HEK293 (cell line): ENCODE measurements around the gene SORL1.

Source experiments
- CTCF ChIA-PET: fragments of 350-600 bp; formaldehyde crosslinking; extraction: SDS; loops from one replicate; lab custom pipeline; 2021; ENCODE audit warnings: antibody characterized with exemption; lab: Yijun Ruan, JAX
- POLR2A ChIA-PET: fragments of 300-600 bp; formaldehyde crosslinking; extraction: SDS; loops from one replicate; lab custom pipeline; 2020; ENCODE audit warnings: antibody characterized with exemption, inconsistent platforms; lab: Yijun Ruan, JAX
- H3K27ac ChIP-seq: fragments of 200-500 bp; sonication (Bioruptor generic); 2 replicates; pipeline ENCODE4 v1.5.1; 2014; ENCODE audit warnings: low read depth, low read length, control low read depth, inconsistent platforms; ENCODE audit errors: extremely low read depth
- H3K36me3 ChIP-seq, 2 experiments: fragments of 200-500 bp in 1 of 2; sonication (Bioruptor generic) in 1 of 2; 1 replicate in 1 of 2; 2 replicates in 1 of 2; pipeline ENCODE4 v1.5.1; 2014 to 2017; ENCODE audit warnings: inconsistent platforms in 2 of 2, low read length in 2 of 2; ENCODE audit not compliant: control insufficient read depth in 2 of 2, insufficient read depth in 1 of 2
- H3K4me1 ChIP-seq: fragments of 200-500 bp; sonication (Bioruptor generic); 2 replicates; pipeline ENCODE4 v1.5.1; 2014; ENCODE audit warnings: mild to moderate bottlenecking, low read length, inconsistent platforms; ENCODE audit not compliant: control insufficient read depth, insufficient read depth
- H3K4me3 ChIP-seq: 2 replicates; pipeline ENCODE4 v1.5.1; 2011; ENCODE audit warnings: low read depth, mild to moderate bottlenecking, control low read depth, low read length, moderate library complexity
- H3K9me3 ChIP-seq: fragments of 200-500 bp; sonication (Bioruptor generic); 2 replicates; pipeline ENCODE4 v1.5.1; 2014; ENCODE audit warnings: low read depth, low read length, inconsistent platforms; ENCODE audit not compliant: control insufficient read depth, insufficient read depth
- HOXC10 ChIP-seq: sonication (generic); formaldehyde crosslinking; IDR thresholded peaks from 2 replicates; pipeline ENCODE4 v1.8.1; 2023; ENCODE audit warnings: mild to moderate bottlenecking, missing genetic modification reagents
- HOXD13 ChIP-seq: sonication (generic); formaldehyde crosslinking; IDR thresholded peaks from 2 replicates; pipeline ENCODE4 v1.8.0; 2022; ENCODE audit warnings: missing genetic modification reagents, borderline replicate concordance
- MEIS1 ChIP-seq: sonication (generic); formaldehyde crosslinking; IDR thresholded peaks from 2 replicates; pipeline ENCODE4 v1.8.1; 2022; ENCODE audit warnings: missing genetic modification reagents, mild to moderate bottlenecking, borderline replicate concordance
- OSR2 ChIP-seq: fragments of 450-650 bp; formaldehyde crosslinking; IDR thresholded peaks from 2 replicates; pipeline ENCODE4 v1.5.1; 2016; ENCODE audit warnings: missing biosample characterization, missing genetic modification characterization
- PRDM6 ChIP-seq: fragments of 450-650 bp; formaldehyde crosslinking; IDR thresholded peaks from 2 replicates; pipeline ENCODE4 v1.5.1; 2017; ENCODE audit warnings: missing biosample characterization, missing genetic modification characterization
- SCRT1 ChIP-seq: fragments of 450-650 bp; formaldehyde crosslinking; IDR thresholded peaks from 2 replicates; pipeline ENCODE4 v1.5.1; 2016; ENCODE audit warnings: missing biosample characterization, missing genetic modification characterization, borderline replicate concordance
- SCRT2 ChIP-seq: fragments of 450-650 bp; formaldehyde crosslinking; IDR thresholded peaks from 2 replicates; pipeline ENCODE4 v1.5.1; 2016; ENCODE audit warnings: missing biosample characterization, missing genetic modification characterization
- SP2 ChIP-seq: fragments of 450-650 bp; formaldehyde crosslinking; IDR thresholded peaks from 2 replicates; pipeline ENCODE4 v1.5.1; 2016; ENCODE audit warnings: missing biosample characterization, missing genetic modification characterization
- SP3 ChIP-seq: fragments of 450-650 bp; formaldehyde crosslinking; IDR thresholded peaks from 2 replicates; pipeline ENCODE4 v1.5.1; 2016; ENCODE audit warnings: missing biosample characterization, missing genetic modification characterization
- SP7 ChIP-seq: fragments of 450-650 bp; formaldehyde crosslinking; IDR thresholded peaks from 2 replicates; pipeline ENCODE4 v1.5.1; 2016; ENCODE audit warnings: missing biosample characterization, missing genetic modification characterization
- ZNF302 ChIP-seq: fragments of 450-650 bp; formaldehyde crosslinking; IDR thresholded peaks from 2 replicates; pipeline ENCODE4 v1.5.1; 2016; ENCODE audit warnings: missing biosample characterization, missing genetic modification characterization, low read depth
- ZNF311 ChIP-seq: fragments of 450-650 bp; formaldehyde crosslinking; IDR thresholded peaks from 2 replicates; pipeline ENCODE4 v1.5.1; 2017; ENCODE audit warnings: missing biosample characterization, missing genetic modification characterization, borderline replicate concordance
- ZNF324 ChIP-seq: fragments of 450-650 bp; formaldehyde crosslinking; IDR thresholded peaks from 2 replicates; pipeline ENCODE4 v1.5.1; 2016; ENCODE audit warnings: missing biosample characterization, missing genetic modification characterization
- ZNF366 ChIP-seq: fragments of 450-650 bp; formaldehyde crosslinking; conservative IDR thresholded peaks from 2 replicates; pipeline ENCODE4 v1.5.1; 2016; ENCODE audit warnings: missing biosample characterization, missing genetic modification characterization
- ZNF391 ChIP-seq: fragments of 450-650 bp; formaldehyde crosslinking; IDR thresholded peaks from 2 replicates; pipeline ENCODE4 v1.5.1; 2016; ENCODE audit warnings: low read depth, missing biosample characterization, missing genetic modification characterization, borderline replicate concordance
- ZNF621 ChIP-seq: fragments of 450-650 bp; formaldehyde crosslinking; IDR thresholded peaks from 2 replicates; pipeline ENCODE4 v1.5.1; 2017; ENCODE audit warnings: missing biosample characterization, missing genetic modification characterization
- ZNF747 ChIP-seq: fragments of 450-650 bp; formaldehyde crosslinking; IDR thresholded peaks from 2 replicates; pipeline ENCODE4 v1.5.1; 2016; ENCODE audit warnings: missing biosample characterization, missing genetic modification characterization
- ZNF777 ChIP-seq: fragments of 450-650 bp; formaldehyde crosslinking; IDR thresholded peaks from 2 replicates; pipeline ENCODE4 v1.5.1; 2017; ENCODE audit warnings: missing biosample characterization, missing genetic modification characterization, borderline replicate concordance
- ZNF791 ChIP-seq: fragments of 450-650 bp; formaldehyde crosslinking; IDR thresholded peaks from 2 replicates; pipeline ENCODE4 v1.5.1; 2016; ENCODE audit warnings: missing biosample characterization, missing genetic modification characterization
- TF ChIP-seq, protein P1 (sequence below): fragments of 450-650 bp; formaldehyde crosslinking; IDR thresholded peaks from 2 replicates; pipeline ENCODE4 v1.5.1; 2016; ENCODE audit warnings: missing biosample characterization, missing genetic modification characterization
- TF ChIP-seq, protein P2 (sequence below): sonication (generic); formaldehyde crosslinking; IDR thresholded peaks from 2 replicates; pipeline ENCODE4 v1.8.1; 2022; ENCODE audit warnings: mild to moderate bottlenecking, moderate library complexity, missing genetic modification reagents
- TF ChIP-seq, protein P3 (sequence below): fragments of 450-650 bp; IDR thresholded peaks from 2 replicates; pipeline ENCODE4 v1.5.1; 2018; ENCODE audit warnings: missing biosample characterization, missing genetic modification characterization
- TF ChIP-seq, protein P4 (sequence below): fragments of 450-650 bp; formaldehyde crosslinking; conservative IDR thresholded peaks from 2 replicates; pipeline ENCODE4 v1.5.1; 2016; ENCODE audit warnings: low read depth, missing biosample characterization, missing genetic modification characterization

Gene SORL1

DNA sequence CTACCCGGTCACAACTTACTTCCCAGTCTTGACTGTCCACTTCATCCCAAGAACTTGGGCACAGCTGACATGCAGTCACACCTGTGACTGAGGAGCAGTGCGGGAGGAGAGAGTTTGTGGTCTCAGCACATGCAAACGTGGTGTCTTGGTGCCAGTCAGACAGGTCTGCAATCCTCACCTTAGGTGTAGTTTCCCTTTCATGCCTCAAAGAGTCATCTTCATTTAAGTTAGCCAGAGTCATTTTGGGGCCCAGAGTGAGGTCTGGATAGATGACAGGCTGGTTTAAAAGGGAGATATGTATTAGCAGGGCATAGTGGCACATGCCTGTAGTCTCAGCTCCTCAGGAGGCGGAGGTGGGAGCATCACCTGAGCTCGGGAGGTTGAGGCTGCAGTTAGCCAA is 109.1 kb downstream of the SORL1 start (continued):
- TF ChIP-seq, protein P1, sequence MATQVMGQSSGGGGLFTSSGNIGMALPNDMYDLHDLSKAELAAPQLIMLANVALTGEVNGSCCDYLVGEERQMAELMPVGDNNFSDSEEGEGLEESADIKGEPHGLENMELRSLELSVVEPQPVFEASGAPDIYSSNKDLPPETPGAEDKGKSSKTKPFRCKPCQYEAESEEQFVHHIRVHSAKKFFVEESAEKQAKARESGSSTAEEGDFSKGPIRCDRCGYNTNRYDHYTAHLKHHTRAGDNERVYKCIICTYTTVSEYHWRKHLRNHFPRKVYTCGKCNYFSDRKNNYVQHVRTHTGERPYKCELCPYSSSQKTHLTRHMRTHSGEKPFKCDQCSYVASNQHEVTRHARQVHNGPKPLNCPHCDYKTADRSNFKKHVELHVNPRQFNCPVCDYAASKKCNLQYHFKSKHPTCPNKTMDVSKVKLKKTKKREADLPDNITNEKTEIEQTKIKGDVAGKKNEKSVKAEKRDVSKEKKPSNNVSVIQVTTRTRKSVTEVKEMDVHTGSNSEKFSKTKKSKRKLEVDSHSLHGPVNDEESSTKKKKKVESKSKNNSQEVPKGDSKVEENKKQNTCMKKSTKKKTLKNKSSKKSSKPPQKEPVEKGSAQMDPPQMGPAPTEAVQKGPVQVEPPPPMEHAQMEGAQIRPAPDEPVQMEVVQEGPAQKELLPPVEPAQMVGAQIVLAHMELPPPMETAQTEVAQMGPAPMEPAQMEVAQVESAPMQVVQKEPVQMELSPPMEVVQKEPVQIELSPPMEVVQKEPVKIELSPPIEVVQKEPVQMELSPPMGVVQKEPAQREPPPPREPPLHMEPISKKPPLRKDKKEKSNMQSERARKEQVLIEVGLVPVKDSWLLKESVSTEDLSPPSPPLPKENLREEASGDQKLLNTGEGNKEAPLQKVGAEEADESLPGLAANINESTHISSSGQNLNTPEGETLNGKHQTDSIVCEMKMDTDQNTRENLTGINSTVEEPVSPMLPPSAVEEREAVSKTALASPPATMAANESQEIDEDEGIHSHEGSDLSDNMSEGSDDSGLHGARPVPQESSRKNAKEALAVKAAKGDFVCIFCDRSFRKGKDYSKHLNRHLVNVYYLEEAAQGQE, result no peak

GRCh38 chr11:121561716-121562115 is 109.6 kb downstream of the SORL1 start:
- CTCF ChIA-PET, result interaction anchor here (0.6 to 0.7 kb wide), 2 partner anchors 120 to 510 kb away, joined by 3 to 4 read pairs; no protein-coding TSS in a partner anchor
- H3K4me1 ChIP-seq, result no peaks in the 10 kb centered on the region
- TF ChIP-seq ZNF302 (no peak), ZNF311 (tag by site-specific recombination) (no peak), MEIS1 (CRISPR knock-in tag) (no peak), SCRT2 (tag by site-specific recombination) (no peak), SP3 (tag by site-specific recombination) (no peak), HOXD13 (CRISPR knock-in tag) (no peak), ZNF366 (tag by site-specific recombination) (no peak), ZNF391 (tag by site-specific recombination) (no peak)
- TF ChIP-seq, protein P2, sequence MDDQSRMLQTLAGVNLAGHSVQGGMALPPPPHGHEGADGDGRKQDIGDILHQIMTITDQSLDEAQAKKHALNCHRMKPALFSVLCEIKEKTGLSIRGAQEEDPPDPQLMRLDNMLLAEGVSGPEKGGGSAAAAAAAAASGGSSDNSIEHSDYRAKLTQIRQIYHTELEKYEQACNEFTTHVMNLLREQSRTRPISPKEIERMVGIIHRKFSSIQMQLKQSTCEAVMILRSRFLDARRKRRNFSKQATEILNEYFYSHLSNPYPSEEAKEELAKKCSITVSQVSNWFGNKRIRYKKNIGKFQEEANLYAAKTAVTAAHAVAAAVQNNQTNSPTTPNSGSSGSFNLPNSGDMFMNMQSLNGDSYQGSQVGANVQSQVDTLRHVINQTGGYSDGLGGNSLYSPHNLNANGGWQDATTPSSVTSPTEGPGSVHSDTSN (CRISPR knock-in tag), result no peak
- TF ChIP-seq, protein P3, sequence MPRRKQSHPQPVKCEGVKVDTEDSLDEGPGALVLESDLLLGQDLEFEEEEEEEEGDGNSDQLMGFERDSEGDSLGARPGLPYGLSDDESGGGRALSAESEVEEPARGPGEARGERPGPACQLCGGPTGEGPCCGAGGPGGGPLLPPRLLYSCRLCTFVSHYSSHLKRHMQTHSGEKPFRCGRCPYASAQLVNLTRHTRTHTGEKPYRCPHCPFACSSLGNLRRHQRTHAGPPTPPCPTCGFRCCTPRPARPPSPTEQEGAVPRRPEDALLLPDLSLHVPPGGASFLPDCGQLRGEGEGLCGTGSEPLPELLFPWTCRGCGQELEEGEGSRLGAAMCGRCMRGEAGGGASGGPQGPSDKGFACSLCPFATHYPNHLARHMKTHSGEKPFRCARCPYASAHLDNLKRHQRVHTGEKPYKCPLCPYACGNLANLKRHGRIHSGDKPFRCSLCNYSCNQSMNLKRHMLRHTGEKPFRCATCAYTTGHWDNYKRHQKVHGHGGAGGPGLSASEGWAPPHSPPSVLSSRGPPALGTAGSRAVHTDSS (tag by site-specific recombination), result no peak
- TF ChIP-seq, all 188 proteins: peak for 0
- no peak overlapping the region for H3K4me3 ChIP-seq
- H3K9me3 ChIP-seq, result no peaks in the 10 kb centered on the region
- no peak overlapping the region for H3K27ac ChIP-seq
- POLR2A ChIA-PET, result no interaction called here
- H3K36me3 ChIP-seq, result peaks cover 0 to 4% of the 10 kb centered on the region in 2 experiments; a peak in 1 of 3 replicates

GRCh38 chr11:121563003-121563402 is 110.9 kb downstream of the SORL1 start:
- Histone ChIP-seq H3K27ac (no peak overlapping the region), H3K4me1 (no peaks in the 10 kb centered on the region), H3K4me3 (no peak overlapping the region), H3K9me3 (no peaks in the 10 kb centered on the region), H3K36me3 (peaks cover 0 to 4% of the 10 kb centered on the region in 2 experiments; a peak in 1 of 3 replicates)
- ChIA-PET CTCF (interaction anchor here (0.6 kb wide), 1 partner anchor 82 kb away, joined by 3 read pairs; no protein-coding TSS in a partner anchor), POLR2A (no interaction called here)
- no peak for TF ChIP-seq ZNF324 (tag by site-specific recombination)
- TF ChIP-seq, protein P4, sequence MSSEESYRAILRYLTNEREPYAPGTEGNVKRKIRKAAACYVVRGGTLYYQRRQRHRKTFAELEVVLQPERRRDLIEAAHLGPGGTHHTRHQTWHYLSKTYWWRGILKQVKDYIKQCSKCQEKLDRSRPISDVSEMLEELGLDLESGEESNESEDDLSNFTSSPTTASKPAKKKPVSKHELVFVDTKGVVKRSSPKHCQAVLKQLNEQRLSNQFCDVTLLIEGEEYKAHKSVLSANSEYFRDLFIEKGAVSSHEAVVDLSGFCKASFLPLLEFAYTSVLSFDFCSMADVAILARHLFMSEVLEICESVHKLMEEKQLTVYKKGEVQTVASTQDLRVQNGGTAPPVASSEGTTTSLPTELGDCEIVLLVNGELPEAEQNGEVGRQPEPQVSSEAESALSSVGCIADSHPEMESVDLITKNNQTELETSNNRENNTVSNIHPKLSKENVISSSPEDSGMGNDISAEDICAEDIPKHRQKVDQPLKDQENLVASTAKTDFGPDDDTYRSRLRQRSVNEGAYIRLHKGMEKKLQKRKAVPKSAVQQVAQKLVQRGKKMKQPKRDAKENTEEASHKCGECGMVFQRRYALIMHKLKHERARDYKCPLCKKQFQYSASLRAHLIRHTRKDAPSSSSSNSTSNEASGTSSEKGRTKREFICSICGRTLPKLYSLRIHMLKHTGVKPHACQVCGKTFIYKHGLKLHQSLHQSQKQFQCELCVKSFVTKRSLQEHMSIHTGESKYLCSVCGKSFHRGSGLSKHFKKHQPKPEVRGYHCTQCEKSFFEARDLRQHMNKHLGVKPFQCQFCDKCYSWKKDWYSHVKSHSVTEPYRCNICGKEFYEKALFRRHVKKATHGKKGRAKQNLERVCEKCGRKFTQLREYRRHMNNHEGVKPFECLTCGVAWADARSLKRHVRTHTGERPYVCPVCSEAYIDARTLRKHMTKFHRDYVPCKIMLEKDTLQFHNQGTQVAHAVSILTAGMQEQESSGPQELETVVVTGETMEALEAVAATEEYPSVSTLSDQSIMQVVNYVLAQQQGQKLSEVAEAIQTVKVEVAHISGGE, result no peak
- no peak for TF ChIP-seq SP2 (tag by site-specific recombination)
- TF ChIP-seq SP7 (tag by site-specific recombination), result no peak
- no peak for TF ChIP-seq HOXC10
- TF ChIP-seq ZNF621 (tag by site-specific recombination), result no peak
- TF ChIP-seq ZNF791 (tag by site-specific recombination), result no peak
- no peak for TF ChIP-seq SCRT2 (tag by site-specific recombination)
- no peak for TF ChIP-seq OSR2 (tag by site-specific recombination)
- no peak for TF ChIP-seq PRDM6
- no peak for TF ChIP-seq ZNF391 (tag by site-specific recombination)
- no peak for TF ChIP-seq ZNF777 (tag by site-specific recombination)
- no peak for TF ChIP-seq ZNF747 (tag by site-specific recombination)
- no peak for TF ChIP-seq SCRT1 (tag by site-specific recombination)
